Neural progenitor cell (in vitro differentiated cells): ENCODE results near the gene HELZ2.

Experiments used
- CTCF ChIP-seq: fragments of 200-600 bp; sonication (generic); IDR thresholded peaks from 2 replicates; pipeline ENCODE4 v1.5.1; 2017; ENCODE audit warnings: antibody characterized with exemption, mild to moderate bottlenecking
- EZH2 ChIP-seq: fragments of 200-600 bp; sonication (generic); IDR thresholded peaks from 2 replicates; pipeline ENCODE4 v1.6.1; 2017; ENCODE audit warnings: antibody characterized with exemption, mild to moderate bottlenecking, moderate library complexity
- EZH2phosphoT487 ChIP-seq: fragments of 200-600 bp; sonication (generic); IDR thresholded peaks from 2 replicates; pipeline ENCODE4 v1.6.1; 2017; ENCODE audit warnings: antibody characterized with exemption

- TF ChIP-seq CTCF (no peak), EZH2 (no peak), EZH2phosphoT487 (no peak)
These were observed 37.6 kb downstream of the HELZ2 start for GRCh38 chr20:63536241-63536977.
